OCI-LY7 (cell line): ENCODE measurements around the gene GCNT3. TPM values are rescaled to one million over a fixed set of nuclear protein-coding genes. Genes with fewer than 3 reads are reported as not detected.
A peak's percentile ranks its signal among the peaks of the same experiment; 100 is the strongest.

Experiments
- BruUV-seq: library from RNA; stranded (reverse); fragments of 400-500 nt; replicated peaks from 2 replicates; lab custom pipeline; 2021; lab: Mats Ljungman, UMichigan
- CTCF ChIA-PET: fragments of 300-600 bp; sonication (Branson Sonifier 250); formaldehyde crosslinking; loops from one replicate; lab custom pipeline; 2022; ENCODE audit warnings: antibody characterized with exemption; ENCODE audit not compliant: unreplicated experiment; lab: Charles Lee
- POLR2A ChIA-PET: fragments of 300-600 bp; sonication (Branson Sonifier 250); formaldehyde crosslinking; loops from one replicate; lab custom pipeline; 2022; ENCODE audit warnings: antibody characterized with exemption; lab: Charles Lee
- DNase-seq: peaks from one replicate; pipeline ENCODE4 v3.0.0-alpha.2; 2015; ENCODE audit warnings: low spot score
- H2AFZ ChIP-seq: fragments of 200-600 bp; sonication (generic), shearing (Covaris generic); 2 replicates; pipeline ENCODE4 v1.6.1; 2014; ENCODE audit warnings: mild to moderate bottlenecking, antibody characterized with exemption, low read length, moderate library complexity
- H3K27ac ChIP-seq: fragments of 200-600 bp; sonication (generic); 2 replicates; pipeline ENCODE4 v1.5.1; 2014; ENCODE audit warnings: mixed run types, low read depth, mild to moderate bottlenecking, moderate library complexity, low read length, inconsistent platforms; ENCODE audit not compliant: poor library complexity, severe bottlenecking
- H3K36me3 ChIP-seq: fragments of 200-600 bp; sonication (generic); 2 replicates; pipeline ENCODE4 v1.6.1; 2014; ENCODE audit warnings: mild to moderate bottlenecking, antibody characterized with exemption, low read length, moderate library complexity, mixed read lengths; ENCODE audit not compliant: insufficient read depth
- H3K4me1 ChIP-seq: fragments of 200-600 bp; sonication (generic); 2 replicates; pipeline ENCODE4 v1.5.1; 2014; ENCODE audit warnings: mild to moderate bottlenecking, low read length; ENCODE audit not compliant: insufficient read depth, poor library complexity, severe bottlenecking
- H3K4me2 ChIP-seq: fragments of 200-600 bp; sonication (generic); 2 replicates; pipeline ENCODE4 v1.6.1; 2014; ENCODE audit warnings: mild to moderate bottlenecking, low read length
- H3K4me3 ChIP-seq: fragments of 200-600 bp; sonication (generic); 2 replicates; pipeline ENCODE4 v1.5.1; 2014; ENCODE audit warnings: mild to moderate bottlenecking, low read depth, low read length; ENCODE audit not compliant: poor library complexity, severe bottlenecking
- H3K79me2 ChIP-seq: fragments of 200-600 bp; sonication (generic); 2 replicates; pipeline ENCODE4 v1.6.1; 2016; ENCODE audit warnings: low read depth, mild to moderate bottlenecking, low read length, moderate library complexity, mixed read lengths; ENCODE audit not compliant: insufficient read depth
- H3K9me2 ChIP-seq: fragments of 200-600 bp; sonication (generic); 2 replicates; pipeline ENCODE4 v1.6.1; 2016; ENCODE audit warnings: mild to moderate bottlenecking, low read length, mixed read lengths; ENCODE audit not compliant: insufficient read depth
- H3K9me3 ChIP-seq: fragments of 200-600 bp; sonication (generic); 2 replicates; pipeline ENCODE4 v1.6.1; 2014; ENCODE audit warnings: mild to moderate bottlenecking, mixed run types, low read length, mixed read lengths
- H4K20me1 ChIP-seq: fragments of 200-600 bp; sonication (generic); 2 replicates; pipeline ENCODE4 v1.6.1; 2014; ENCODE audit warnings: mild to moderate bottlenecking, antibody characterized with exemption, low read length, moderate library complexity, mixed read lengths; ENCODE audit not compliant: insufficient read depth
- EZH2phosphoT487 ChIP-seq: fragments of 200-600 bp; sonication (generic); IDR thresholded peaks from 2 replicates; pipeline ENCODE4 v1.6.1; 2018; ENCODE audit warnings: low read depth, borderline replicate concordance, mild to moderate bottlenecking, mixed run types, antibody characterized with exemption, low read length, moderate library complexity, mixed read lengths
- intact Hi-C: fragments of 100-400 bp; cut with micrococcal nuclease; formaldehyde crosslinking; loops from one replicate; pipeline ENCODE4 v1.10.0; 2022; ENCODE audit not compliant: unreplicated experiment
- total RNA-seq, 2 experiments: library from RNA; depleted of rRNA in 1 of 2; stranded (reverse); fragments of >200 nt in 1 of 2; shearing (Covaris generic) in 1 of 2; gene quantifications; 2 replicates each; pipeline ENCODE4 v1.2.3, GENCODE V29; 2014 to 2022
- TF ChIP-seq, protein P1 (sequence below): fragments of 200-600 bp; sonication (generic); conservative IDR thresholded peaks from 2 replicates; pipeline ENCODE4 v1.5.1; 2014; ENCODE audit warnings: mild to moderate bottlenecking, antibody characterized with exemption, low read length, moderate library complexity, mixed read lengths

GCNT3 gene
- total RNA-seq, 2 experiments from 2014 or later, result not detected

DNA sequence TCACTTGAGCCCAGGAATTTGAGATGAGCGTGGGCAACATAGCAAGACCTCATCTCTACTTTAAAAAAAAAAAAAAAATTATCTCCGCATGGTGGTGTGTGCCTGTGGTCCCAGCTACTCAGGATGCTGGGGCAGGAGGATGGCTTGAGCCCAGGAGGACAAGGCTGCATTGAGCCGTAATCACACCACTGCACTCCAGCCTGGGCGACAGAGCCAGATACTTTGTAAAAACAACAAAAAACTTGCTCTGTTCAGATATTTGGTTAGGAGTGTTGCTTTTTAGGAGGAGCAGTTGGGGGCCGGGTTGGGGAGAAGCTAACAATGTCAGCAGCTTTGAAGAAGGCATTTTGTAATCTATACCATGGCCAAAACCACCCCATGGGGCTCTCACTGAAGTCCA lies 4.1 kb downstream of the GCNT3 start:
- TF ChIP-seq, protein P1, sequence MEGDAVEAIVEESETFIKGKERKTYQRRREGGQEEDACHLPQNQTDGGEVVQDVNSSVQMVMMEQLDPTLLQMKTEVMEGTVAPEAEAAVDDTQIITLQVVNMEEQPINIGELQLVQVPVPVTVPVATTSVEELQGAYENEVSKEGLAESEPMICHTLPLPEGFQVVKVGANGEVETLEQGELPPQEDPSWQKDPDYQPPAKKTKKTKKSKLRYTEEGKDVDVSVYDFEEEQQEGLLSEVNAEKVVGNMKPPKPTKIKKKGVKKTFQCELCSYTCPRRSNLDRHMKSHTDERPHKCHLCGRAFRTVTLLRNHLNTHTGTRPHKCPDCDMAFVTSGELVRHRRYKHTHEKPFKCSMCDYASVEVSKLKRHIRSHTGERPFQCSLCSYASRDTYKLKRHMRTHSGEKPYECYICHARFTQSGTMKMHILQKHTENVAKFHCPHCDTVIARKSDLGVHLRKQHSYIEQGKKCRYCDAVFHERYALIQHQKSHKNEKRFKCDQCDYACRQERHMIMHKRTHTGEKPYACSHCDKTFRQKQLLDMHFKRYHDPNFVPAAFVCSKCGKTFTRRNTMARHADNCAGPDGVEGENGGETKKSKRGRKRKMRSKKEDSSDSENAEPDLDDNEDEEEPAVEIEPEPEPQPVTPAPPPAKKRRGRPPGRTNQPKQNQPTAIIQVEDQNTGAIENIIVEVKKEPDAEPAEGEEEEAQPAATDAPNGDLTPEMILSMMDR, result no peak
- TF ChIP-seq EZH2phosphoT487, result no peak
- intact Hi-C loops, result no loop called here
- H3K4me1 ChIP-seq, result peaks cover 7% of the 10 kb centered on the region
- H4K20me1 ChIP-seq, result no peaks in the 10 kb centered on the region
- H3K9me3 ChIP-seq, result no peaks in the 10 kb centered on the region
- H3K4me2 ChIP-seq, result no peak overlapping the region
- H3K9me2 ChIP-seq, result no peaks in the 10 kb centered on the region
- no peak for DNase-seq
- ChIA-PET CTCF (interaction anchor here (0.7 kb wide), 1 partner anchor 83 kb away, joined by 3 read pairs; no protein-coding TSS in a partner anchor), POLR2A (interaction anchor here (0.7 to 1.1 kb wide), 4 partner anchors 9 to 305 kb away, joined by 3 to 4 read pairs (median 3); no protein-coding TSS in a partner anchor)
- H3K79me2 ChIP-seq, result no peaks in the 10 kb centered on the region
- no TSS peak for BruUV-seq
- H3K4me3 ChIP-seq, result no peak overlapping the region
- no peak overlapping the region for H3K27ac ChIP-seq
- H3K36me3 ChIP-seq, result no peaks in the 10 kb centered on the region
- H2AFZ ChIP-seq, result no peak overlapping the region

DNA sequence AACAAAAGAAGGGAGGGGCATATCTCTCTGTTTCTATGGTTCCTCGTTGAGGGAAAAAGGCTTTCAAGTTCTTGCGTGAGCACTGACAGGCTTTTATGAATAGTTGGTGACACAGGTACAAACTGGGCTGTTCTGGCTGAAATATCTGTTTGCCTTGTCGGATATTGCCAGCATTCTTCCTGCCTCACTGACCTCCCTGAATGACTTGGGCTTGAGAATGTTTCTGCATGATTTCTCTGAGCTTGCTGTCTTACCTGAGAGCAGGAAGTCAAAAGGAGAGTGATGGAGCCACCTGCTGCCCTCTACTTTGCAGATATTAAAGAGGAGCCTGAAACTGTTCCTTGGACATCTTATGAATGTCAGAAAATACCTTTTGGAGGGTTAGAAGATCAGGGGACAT lies 4.8 kb downstream of the GCNT3 start:
- intact Hi-C loops, result no loop called here
- H3K9me2 ChIP-seq, result no peaks in the 10 kb centered on the region
- ChIA-PET CTCF (interaction anchor here (0.7 kb wide), 1 partner anchor 84 kb away, joined by 3 read pairs; no protein-coding TSS in a partner anchor), POLR2A (interaction anchor here (0.6 to 1.1 kb wide), 5 partner anchors 8 to 1329 kb away, joined by 3 to 4 read pairs (median 3); no protein-coding TSS in a partner anchor)
- no peaks in the 10 kb centered on the region for H3K79me2 ChIP-seq
- H3K27ac ChIP-seq, result no peak overlapping the region
- no TSS peak for BruUV-seq
- TF ChIP-seq, protein P1, result peak; percentile 24; the same call in 1 of the 2 replicates
- TF ChIP-seq EZH2phosphoT487, result no peak
- H2AFZ ChIP-seq, result no peak overlapping the region
- no peak overlapping the region for H3K4me3 ChIP-seq
- peaks cover 7% of the 10 kb centered on the region for H3K4me1 ChIP-seq
- H4K20me1 ChIP-seq, result no peaks in the 10 kb centered on the region
- H3K36me3 ChIP-seq, result no peaks in the 10 kb centered on the region
- no peaks in the 10 kb centered on the region for H3K9me3 ChIP-seq
- peak; percentile 7 for DNase-seq
- H3K4me2 ChIP-seq, result no peak overlapping the region

DNA sequence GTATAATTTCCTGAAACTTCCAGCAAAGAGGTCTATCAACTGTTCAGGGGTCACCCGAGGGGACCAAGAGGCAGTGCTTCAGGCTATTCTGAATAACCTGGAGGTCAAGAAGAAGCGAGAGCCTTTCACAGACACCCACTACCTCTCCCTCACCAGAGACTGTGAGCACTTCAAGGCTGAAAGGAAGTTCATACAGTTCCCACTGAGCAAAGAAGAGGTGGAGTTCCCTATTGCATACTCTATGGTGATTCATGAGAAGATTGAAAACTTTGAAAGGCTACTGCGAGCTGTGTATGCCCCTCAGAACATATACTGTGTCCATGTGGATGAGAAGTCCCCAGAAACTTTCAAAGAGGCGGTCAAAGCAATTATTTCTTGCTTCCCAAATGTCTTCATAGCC lies 6.8 kb downstream of the GCNT3 start:
- H2AFZ ChIP-seq, result no peak overlapping the region
- intact Hi-C loops, result no loop called here
- H3K36me3 ChIP-seq, result no peaks in the 10 kb centered on the region
- no peaks in the 10 kb centered on the region for H4K20me1 ChIP-seq
- no peaks in the 10 kb centered on the region for H3K9me2 ChIP-seq
- no peaks in the 10 kb centered on the region for H3K79me2 ChIP-seq
- TF ChIP-seq, protein P1, result no peak
- no peak for TF ChIP-seq EZH2phosphoT487
- no peak overlapping the region for H3K4me3 ChIP-seq
- POLR2A ChIA-PET, result no interaction called here
- H3K4me1 ChIP-seq, result peaks cover 7% of the 10 kb centered on the region
- CTCF ChIA-PET, result no interaction called here
- H3K9me3 ChIP-seq, result no peaks in the 10 kb centered on the region
- no peak overlapping the region for H3K4me2 ChIP-seq
- BruUV-seq, result no TSS peak
- DNase-seq, result no peak
- H3K27ac ChIP-seq, result no peak overlapping the region
